Inferior parietal cortex (tissue), 1 donor: ENCODE measurements around the gene DIO1.
"Not testable (repeated sequence)": the region's sequence is repeated elsewhere in the genome, so short reads cannot be mapped to it uniquely, and the experiment has no call there.

Source experiments
- DNase-seq: peaks from one replicate; pipeline ENCODE4 v3.0.0-alpha.2; 2016; ENCODE audit errors: extremely low spot score

The DIO1 gene

GRCh38 chr1:53893999-53894636 lies at the start of gene DIO1:
DIO1 (plus strand) TSS chr1:53894187; CDS start chr1:53894211, 24 bp downstream.
- DNase-seq = no peak

DNA sequence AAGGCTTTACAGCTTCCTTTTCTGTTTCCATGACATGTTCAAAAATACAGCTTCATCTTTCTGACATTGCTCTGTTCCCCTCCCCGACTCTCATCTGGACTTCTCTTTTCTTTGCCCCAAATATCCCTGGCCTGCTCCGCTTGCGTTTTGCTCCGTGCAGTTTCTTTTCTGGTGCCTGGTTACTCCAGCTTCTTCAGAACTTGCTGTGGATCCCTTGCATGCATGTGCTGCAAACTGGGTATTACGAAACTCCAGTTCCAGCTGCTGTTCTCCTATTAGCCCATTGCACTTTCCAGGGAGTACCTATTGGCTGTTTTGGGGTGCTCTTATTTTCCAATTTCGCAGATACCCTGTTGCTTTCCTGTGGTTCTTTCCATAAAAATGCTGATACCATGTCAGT lies 46.0 kb upstream of the DIO1 start:
- DNase-seq = no peak

DNA sequence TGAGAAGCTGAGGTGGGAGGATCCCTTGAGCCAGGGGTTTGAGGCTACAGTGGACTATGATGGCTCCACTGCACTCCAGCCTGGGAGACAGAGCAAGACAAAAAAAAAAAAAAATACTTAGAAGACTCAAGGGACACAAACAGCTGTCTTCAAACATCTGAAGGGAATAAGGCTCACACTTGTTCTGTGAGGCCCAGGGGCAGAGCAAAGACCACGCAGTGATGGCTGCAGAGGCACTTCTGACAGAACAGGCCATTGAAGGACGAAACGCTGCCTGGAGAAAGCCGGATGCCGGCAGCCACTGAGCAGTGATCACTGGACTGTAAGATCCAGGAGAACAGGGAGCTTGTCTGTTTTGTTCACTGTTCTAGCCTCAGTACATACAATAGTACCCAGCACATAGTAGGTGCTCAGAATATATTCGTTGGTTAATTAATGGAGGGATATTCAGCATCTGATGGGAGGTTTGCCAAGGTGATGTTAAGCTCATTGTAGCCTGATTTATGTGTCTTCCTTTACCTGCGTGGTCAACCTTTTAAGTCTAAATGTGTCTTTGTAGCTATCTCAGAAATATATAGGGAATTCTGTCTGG lies 43.8 kb upstream of the DIO1 start:
- DNase-seq = no peak

- DNase-seq = no peak
These were observed 42.3 kb upstream of the DIO1 start for GRCh38 chr1:53851571-53852285.

GRCh38 chr1:53860967-53861411 lies 33.0 kb upstream of the DIO1 start:
- DNase-seq = peak; percentile 66

GRCh38 chr1:53862507-53862906 lies 31.5 kb upstream of the DIO1 start:
- no peak for DNase-seq

GRCh38 chr1:53868565-53868964 lies 25.4 kb upstream of the DIO1 start:
- no peak for DNase-seq

DNA sequence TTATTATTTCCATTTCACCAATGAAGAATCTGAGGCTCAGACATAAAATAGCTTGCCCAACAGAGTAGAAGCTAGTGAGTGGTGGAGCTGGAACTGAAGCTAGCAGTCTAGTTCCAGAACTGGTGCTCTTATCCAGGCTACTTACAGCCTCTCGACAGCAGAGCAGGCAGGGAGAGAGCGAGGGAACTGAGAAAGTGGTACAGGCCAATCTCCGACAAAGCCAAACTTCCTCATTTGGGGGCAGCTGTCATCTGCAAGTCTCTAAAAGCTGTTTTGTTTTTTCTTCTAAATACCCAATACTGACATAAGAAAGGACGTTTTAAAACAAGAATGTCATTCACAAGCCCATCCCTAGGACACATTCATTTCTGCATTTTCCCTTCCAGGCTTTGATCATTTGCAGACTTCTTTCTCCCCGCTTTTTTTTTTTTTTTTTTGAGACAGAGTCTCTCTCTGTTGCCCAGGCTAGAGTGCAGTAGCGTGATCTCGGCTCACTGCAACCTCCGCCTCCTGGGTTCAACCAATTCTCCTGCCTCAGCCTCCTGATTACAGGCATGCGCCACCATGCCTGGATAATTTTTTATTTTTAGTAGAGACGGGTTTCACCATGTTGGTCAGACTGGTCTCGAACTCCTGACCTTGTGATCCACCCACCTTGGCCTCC lies 24.4 kb upstream of the DIO1 start:
- no peak for DNase-seq

- DNase-seq = no peak
These were observed 22.8 kb upstream of the DIO1 start for GRCh38 chr1:53871221-53871620.

GRCh38 chr1:53871773-53872484 lies 22.1 kb upstream of the DIO1 start:
- no peak for DNase-seq

GRCh38 chr1:53875150-53875549 lies 18.8 kb upstream of the DIO1 start:
- DNase-seq = not testable (repeated sequence)

DNA sequence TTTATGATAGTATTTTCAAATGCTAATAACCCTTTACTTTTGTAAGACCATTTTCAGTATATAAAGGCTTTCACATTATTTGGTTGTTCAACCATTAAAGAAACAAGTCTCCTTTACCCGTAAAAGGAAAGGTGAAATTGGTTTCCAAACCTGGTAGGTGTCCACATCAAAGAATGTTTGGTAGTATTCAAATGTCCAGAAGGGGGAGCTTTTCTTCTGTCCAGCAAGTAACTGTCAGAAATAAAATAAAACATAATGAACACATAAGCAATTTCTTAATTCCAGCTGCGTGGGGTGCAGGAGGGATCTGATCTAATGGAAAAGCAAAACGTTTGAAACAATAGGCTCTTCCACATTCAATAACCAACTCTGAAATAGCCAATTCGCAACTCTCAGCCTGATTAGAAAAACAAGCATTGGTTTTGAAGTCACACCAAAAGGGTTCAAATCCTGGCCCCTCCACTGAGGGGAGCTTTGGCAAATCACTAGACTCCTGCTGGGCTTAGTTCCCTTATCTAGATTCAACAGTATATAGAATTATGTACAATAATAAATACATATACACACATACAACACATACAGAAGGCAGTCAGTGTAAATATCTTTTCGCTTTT lies 15.4 kb upstream of the DIO1 start:
- DNase-seq = peak; percentile 65

DNA sequence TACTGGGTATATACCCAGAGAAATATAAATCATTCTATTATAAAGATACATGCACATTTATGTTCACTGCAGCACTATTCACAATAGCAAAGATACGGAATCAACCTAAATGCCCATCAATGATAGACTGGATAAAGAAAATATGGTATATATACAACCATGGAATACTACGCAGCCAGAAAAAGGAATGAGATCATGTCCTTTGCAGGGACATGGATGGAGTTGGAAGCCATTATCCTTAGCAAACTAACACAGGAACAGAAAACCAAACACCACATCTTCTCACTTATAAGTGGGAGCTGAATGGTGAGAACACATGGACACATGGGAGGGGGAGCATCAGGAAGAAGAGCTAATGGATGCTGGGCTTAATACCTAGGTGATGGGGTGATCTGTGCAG lies 12.1 kb upstream of the DIO1 start:
- not testable (repeated sequence) for DNase-seq

DNA sequence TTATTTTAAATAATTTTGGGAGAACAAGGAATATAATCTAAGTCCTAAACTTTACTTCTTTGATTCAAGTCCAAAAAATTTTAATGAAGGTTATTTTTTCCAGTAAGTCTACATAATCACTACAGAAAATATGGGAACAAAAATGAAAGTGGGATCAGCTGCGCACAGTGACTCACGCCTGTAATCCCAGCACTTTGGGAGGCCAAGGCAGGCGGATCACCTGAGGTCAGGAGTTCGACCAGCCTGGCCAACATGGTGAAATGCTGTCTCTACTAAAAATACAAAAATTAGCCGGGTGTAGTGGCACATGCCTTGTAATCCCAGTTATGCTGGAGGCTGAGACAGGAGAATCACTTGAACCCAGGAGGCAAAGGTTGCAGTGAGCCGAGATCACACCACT lies 10.4 kb upstream of the DIO1 start:
- DNase-seq = not testable (repeated sequence)

- DNase-seq = no peak
These were observed 5.3 kb upstream of the DIO1 start for GRCh38 chr1:53888681-53889080.

DNA sequence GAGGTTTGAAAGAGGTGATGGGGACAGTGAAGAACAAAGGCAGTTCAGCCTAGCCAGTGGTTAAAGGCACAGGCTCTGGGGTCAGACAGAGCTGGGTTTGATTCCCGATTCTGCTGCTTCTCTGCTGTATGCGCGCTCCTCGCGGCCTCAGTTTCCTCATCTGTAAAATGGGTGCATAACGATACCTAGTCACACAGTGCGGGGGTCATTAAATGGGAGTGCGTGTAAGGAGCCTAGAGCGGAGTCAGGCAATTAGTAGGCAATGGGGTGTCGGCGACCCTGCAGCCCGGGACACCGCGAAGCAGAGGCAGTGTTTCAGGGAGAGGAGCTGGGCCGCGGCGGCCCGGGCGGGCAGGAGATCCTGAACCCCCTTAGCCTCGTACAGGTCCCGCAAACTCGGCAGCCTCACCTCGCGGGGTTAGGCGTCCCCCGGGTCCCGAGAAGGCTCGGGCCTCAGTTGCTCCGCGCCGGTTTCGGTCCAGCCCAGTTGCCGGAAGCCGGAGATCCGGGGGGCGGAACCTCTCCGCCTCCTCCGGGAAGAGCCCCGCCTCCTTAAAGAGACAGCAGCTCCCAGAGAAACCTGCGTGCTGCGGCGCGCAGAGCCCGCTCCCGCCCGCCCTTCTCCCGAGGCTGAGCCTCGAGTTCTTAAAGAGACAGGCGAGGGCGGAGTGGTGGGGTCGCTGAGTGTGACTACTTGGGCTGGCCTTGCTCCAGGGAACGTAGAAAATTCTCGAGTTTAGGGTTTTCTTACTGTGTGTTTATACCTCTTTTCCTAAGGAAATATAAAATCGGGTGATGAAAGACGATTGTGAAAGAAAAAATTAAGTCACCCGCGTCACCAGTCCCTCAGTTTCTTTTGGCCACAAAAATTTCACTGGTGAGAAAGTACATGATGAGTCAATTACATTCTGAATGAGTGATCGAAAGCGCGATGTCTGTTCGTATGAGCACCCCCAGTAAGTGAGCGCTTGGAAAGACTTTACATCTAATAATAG lies 4.4 kb upstream of the DIO1 start, which contains the start of gene YIPF1:
YIPF1 (minus strand) TSS at position 494 of the 995 bp plus-strand sequence. CDS start 860 bp downstream, outside the sequence.
- DNase-seq = peak; percentile 91

- DNase-seq = no peak
These were observed 3.5 kb upstream of the DIO1 start for GRCh38 chr1:53890522-53890941.

DNA sequence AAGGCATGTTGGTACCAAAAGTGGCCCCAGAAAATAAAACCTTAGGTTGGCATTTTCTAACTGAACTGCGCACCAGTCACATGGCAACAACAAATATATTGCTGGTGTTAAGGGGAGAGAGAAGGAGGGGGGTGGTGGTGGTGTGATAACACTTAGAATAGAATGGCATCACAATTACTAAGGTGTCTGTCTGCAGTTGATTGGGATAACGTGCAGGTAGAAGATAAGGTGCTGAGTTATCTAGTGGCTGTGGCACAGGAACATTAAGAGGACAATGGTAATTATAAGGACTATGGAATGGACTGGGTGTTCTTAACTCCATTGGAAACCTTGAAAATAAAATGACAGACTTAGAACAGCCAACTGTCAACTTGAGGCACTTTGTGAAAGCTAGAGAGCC lies 3.0 kb upstream of the DIO1 start:
- no peak for DNase-seq

DNA sequence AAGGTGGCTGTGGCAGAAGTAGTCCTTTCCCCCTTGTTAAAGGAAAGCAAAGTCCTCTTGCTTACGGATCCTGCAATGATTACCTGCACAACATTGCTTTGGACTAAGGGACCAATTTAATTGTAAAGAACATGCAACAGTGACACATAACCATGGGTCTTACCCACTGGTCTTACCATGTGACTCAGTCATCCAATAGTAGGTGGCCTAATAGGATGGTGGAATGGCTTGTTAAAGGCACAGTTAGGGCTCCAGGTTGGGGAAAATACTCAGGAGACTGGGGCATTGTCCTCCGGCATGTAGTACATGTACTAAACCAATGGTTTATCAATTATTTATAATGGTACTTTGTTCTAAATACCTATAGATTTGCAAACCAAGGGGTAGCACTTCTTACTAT lies 2.3 kb upstream of the DIO1 start:
- no peak for DNase-seq

- no peak for DNase-seq
These were observed 1.1 kb upstream of the DIO1 start for GRCh38 chr1:53892911-53893310.
